GM12892 (cell line): Measurements from ENCODE around the gene SMARCD1.

Source experiments
- POLR2A ChIP-seq: IDR thresholded peaks from 2 replicates; pipeline ENCODE4 v1.6.1; 2011; ENCODE audit warnings: low read depth, low read length, control low read depth
- TAF1 ChIP-seq: IDR thresholded peaks from 2 replicates; pipeline ENCODE4 v1.6.1; 2011; ENCODE audit warnings: low read depth, mild to moderate bottlenecking, control low read depth, low read length, borderline replicate concordance

- TF ChIP-seq POLR2A (no peak), TAF1 (no peak)
These were observed 1.8 kb upstream of the SMARCD1 start for GRCh38 chr12:50083301-50083700.
